ENCODE measurements around the gene ADAMTS15. TPM values are rescaled to one million over a fixed set of nuclear protein-coding genes. Genes with fewer than 3 reads are reported as not detected.

The ADAMTS15 gene
- total RNA-seq, result 0.28 TPM in 1 of 2 replicates, not detected in the other

GRCh38 chr11:130448416-130449309 is at the start of gene ADAMTS15:
ADAMTS15 (plus strand) TSS chr11:130448645; CDS start chr11:130448974, 329 bp downstream.

DNA sequence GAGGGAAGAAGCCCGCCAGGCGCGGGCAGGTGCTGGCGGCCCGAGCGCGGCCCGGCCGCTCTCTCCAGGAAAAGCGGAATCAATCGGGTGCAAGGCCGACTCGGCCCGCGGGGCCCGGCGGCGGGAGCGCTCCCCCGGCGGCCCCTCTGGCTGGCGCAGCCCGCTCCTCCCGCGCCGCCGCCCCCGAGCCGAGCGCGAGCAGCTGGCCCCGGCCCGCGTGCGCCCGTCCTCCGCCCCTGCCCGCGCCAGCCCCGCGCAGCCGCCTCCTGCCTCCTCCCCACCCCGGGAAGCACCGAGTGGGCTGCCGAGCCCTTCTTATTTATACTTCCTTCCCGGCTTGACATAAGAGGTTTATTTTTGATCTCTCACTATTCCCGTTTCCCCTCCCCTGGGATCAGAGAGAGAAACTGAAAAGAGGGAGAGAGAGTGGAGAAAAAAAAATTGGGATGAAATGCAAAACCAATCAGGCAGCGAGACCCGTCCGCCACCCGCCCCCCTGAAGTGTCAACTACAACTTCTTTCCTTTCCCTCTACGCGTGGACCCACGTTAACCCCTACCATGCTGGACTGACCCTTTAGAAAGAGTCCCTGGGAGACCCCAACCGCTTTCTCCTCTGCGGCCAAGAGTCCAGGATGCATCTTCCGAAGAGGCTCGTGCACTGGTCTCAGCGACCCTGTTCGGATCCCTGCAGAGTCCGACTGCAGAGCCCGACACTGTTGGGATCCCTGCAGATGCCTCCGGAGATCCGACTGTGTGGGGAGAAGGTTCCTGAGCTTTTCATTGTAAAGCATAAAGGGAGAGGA is 19.9 kb upstream of the ADAMTS15 start, which contains the start of gene ADAMTS8:
ADAMTS8 (minus strand) TSS at position 294 of the 804 bp plus-strand sequence. CDS start 323 bp downstream, outside the sequence.

Other genes starting within 250 kb of the ADAMTS15 start
- 29.7 and 62.9 TPM in 2 replicates for gene ZBTB44, start 133.7 kb upstream of the ADAMTS15 start, total RNA-seq
- not detected in 2 replicates for gene ADAMTS8, start 20.0 kb upstream of the ADAMTS15 start, total RNA-seq

All from nasal cavity respiratory epithelium epithelial cell of viscerocranial mucosa (primary cell).